ENCODE data around the gene SHMT1.
"Not testable (repeated sequence)": the region's sequence is repeated elsewhere in the genome, so short reads cannot be mapped to it uniquely, and the experiment has no call there.

- not testable (repeated sequence) for TF ChIP-seq CTCF (IDR thresholded peaks at IDR 0.05; ENCODE audit: low read depth, low read length, missing input control); MAX (IDR thresholded peaks at IDR 0.05); RAD21 (IDR thresholded peaks at IDR 0.05)
These were observed 47.4 kb upstream of the SHMT1 start for GRCh38 chr17:18410736-18411135.

Measured in liver (tissue), 3 donors.